HepG2 (cell line): ENCODE measurements around the gene APBA3. TPM values are rescaled to one million over a fixed set of nuclear protein-coding genes. Genes with fewer than 3 reads are reported as not detected.

ENCODE experiments used
- FOXK1 ChIP-seq: sonication (generic); formaldehyde crosslinking; IDR thresholded peaks from 2 replicates; pipeline ENCODE4 v1.4.0; 2020; ENCODE audit warnings: low read depth, missing genetic modification reagents, borderline replicate concordance
- HNF4A ChIP-seq: sonication (generic); formaldehyde crosslinking; IDR thresholded peaks from 2 replicates; pipeline ENCODE4 v1.4.0; 2020; ENCODE audit warnings: missing genetic modification reagents
- HNRNPL ChIP-seq: fragments of 200-400 bp; formaldehyde crosslinking; IDR thresholded peaks from 2 replicates; pipeline ENCODE4 v1.6.1; 2017; ENCODE audit warnings: mild to moderate bottlenecking, low read depth, low read length
- ISL2 ChIP-seq: sonication (generic); formaldehyde crosslinking; IDR thresholded peaks from 2 replicates; pipeline ENCODE4 v1.5.0; 2020; ENCODE audit warnings: missing genetic modification reagents
- MAFG ChIP-seq: sonication (generic); formaldehyde crosslinking; IDR thresholded peaks from 2 replicates; pipeline ENCODE4 v1.5.1; 2020; ENCODE audit warnings: mild to moderate bottlenecking, missing genetic modification reagents
- POGK ChIP-seq: sonication (generic); formaldehyde crosslinking; conservative IDR thresholded peaks from 2 replicates; pipeline ENCODE4 v1.8.0; 2022; ENCODE audit warnings: mild to moderate bottlenecking, moderate library complexity, missing genetic modification reagents
- TBX3 ChIP-seq: fragments of 450-650 bp; IDR thresholded peaks from 2 replicates; pipeline ENCODE4 v1.6.1; 2017; ENCODE audit warnings: antibody characterized with exemption, mild to moderate bottlenecking, inconsistent platforms, borderline replicate concordance
- ZBTB40 ChIP-seq, 2 experiments: fragments of 450-650 bp in 1 of 2; sonication (generic) in 1 of 2; formaldehyde crosslinking in 1 of 2; IDR thresholded peaks; 2 replicates each; pipeline versions ENCODE4 v1.6.1 to v1.8.0; 2016 to 2022; ENCODE audit warnings: antibody characterized with exemption in 1 of 2, mild to moderate bottlenecking in 1 of 2, missing genetic modification reagents in 1 of 2
- ZBTB7A ChIP-seq: sonication (generic); formaldehyde crosslinking; IDR thresholded peaks from 2 replicates; pipeline ENCODE4 v1.8.0; 2022; ENCODE audit warnings: mild to moderate bottlenecking, missing genetic modification reagents
- ZNF326 ChIP-seq: sonication (generic); formaldehyde crosslinking; IDR thresholded peaks from 2 replicates; pipeline ENCODE4 v1.4.0; 2020; ENCODE audit warnings: missing genetic modification reagents, borderline replicate concordance
- ZNF556 ChIP-seq: sonication (generic); formaldehyde crosslinking; IDR thresholded peaks from 2 replicates; pipeline ENCODE4 v1.4.0; 2020; ENCODE audit warnings: mild to moderate bottlenecking, missing genetic modification reagents, borderline replicate concordance
- ZNF577 ChIP-seq: sonication (generic); formaldehyde crosslinking; IDR thresholded peaks from 2 replicates; pipeline ENCODE4 v1.4.0; 2020; ENCODE audit warnings: mild to moderate bottlenecking, low read depth, missing genetic modification reagents, borderline replicate concordance
- polyA plus RNA-seq, 8 experiments: library from polyadenylated mRNA; depleted of rRNA in 3 of 8; stranded (reverse) in 7 of 8; unstranded in 1 of 8; fragments of >200 nt; fragmentation: Illumina TruSeq in 4 of 8; extraction: Trizol in 4 of 8; gene quantifications; 2 replicates each; pipeline versions ENCODE4 v1.2.1 to v1.2.3, GENCODE V29; 2011 to 2016; ENCODE audit warnings: low read depth in 4 of 8, missing spikeins in 1 of 8, mixed read lengths in 1 of 8; ENCODE audit not compliant: insufficient read depth in 1 of 8
- total RNA-seq, 5 experiments: library from RNA; depleted of rRNA; stranded (reverse); fragments of >200 nt; fragmentation: Illumina TruSeq; extraction: Trizol; gene quantifications; 2 replicates each; pipeline ENCODE4 v1.2.3, GENCODE V29; 2016; ENCODE audit warnings: low read depth in 1 of 5
- TF ChIP-seq, protein P1 (sequence below): IDR thresholded peaks from 2 replicates; pipeline ENCODE4 v1.6.1; 2012; ENCODE audit warnings: inconsistent platforms
- TF ChIP-seq, protein P2 (sequence below): sonication (generic); formaldehyde crosslinking; IDR thresholded peaks from 2 replicates; pipeline ENCODE4 v1.4.0; 2020; ENCODE audit warnings: mild to moderate bottlenecking, missing genetic modification reagents
- TF ChIP-seq, protein P3 (sequence below): sonication (generic); formaldehyde crosslinking; IDR thresholded peaks from 2 replicates; pipeline ENCODE4 v1.9.0; 2022; ENCODE audit warnings: missing genetic modification reagents, mild to moderate bottlenecking, borderline replicate concordance

The APBA3 gene
- total and polyA plus RNA-seq, 2 of the 13 experiments (the other 11 are each of a cell fraction or from before 2014, with no cell fraction given) = 14.2 to 14.3 TPM

- TF ChIP-seq ZBTB40 (IDR thresholded peaks at IDR 0.05) (no peak), ZBTB40 (CRISPR knock-in tag; IDR thresholded peaks at IDR 0.05) (peak; percentile 62; the same call in 1 of the 2 replicates), ZBTB7A (peak; percentile 88), ZNF326 (CRISPR knock-in tag) (no peak), HNF4A (peak; percentile 92), ZNF577 (no peak), ZNF556 (CRISPR knock-in tag) (peak; percentile 61; the same call in 1 of the 2 replicates), TBX3 (peak; percentile 91; the same call in 1 of the 2 replicates), HNRNPL (peak; percentile 72; the same call in 1 of the 2 replicates), MAFG (CRISPR knock-in tag) (no peak), POGK (CRISPR knock-in tag) (0 out of 2 replicates have a peak, but pooled peaks have one; percentile 53), ISL2 (peak; percentile 81), FOXK1 (CRISPR knock-in tag) (peak; percentile 21; the same call in 1 of the 2 replicates)
- TF ChIP-seq, protein P1, sequence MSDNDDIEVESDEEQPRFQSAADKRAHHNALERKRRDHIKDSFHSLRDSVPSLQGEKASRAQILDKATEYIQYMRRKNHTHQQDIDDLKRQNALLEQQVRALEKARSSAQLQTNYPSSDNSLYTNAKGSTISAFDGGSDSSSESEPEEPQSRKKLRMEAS = peak; percentile 85
- TF ChIP-seq, protein P2, sequence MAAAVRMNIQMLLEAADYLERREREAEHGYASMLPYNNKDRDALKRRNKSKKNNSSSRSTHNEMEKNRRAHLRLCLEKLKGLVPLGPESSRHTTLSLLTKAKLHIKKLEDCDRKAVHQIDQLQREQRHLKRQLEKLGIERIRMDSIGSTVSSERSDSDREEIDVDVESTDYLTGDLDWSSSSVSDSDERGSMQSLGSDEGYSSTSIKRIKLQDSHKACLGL = no peak
- TF ChIP-seq, protein P3, sequence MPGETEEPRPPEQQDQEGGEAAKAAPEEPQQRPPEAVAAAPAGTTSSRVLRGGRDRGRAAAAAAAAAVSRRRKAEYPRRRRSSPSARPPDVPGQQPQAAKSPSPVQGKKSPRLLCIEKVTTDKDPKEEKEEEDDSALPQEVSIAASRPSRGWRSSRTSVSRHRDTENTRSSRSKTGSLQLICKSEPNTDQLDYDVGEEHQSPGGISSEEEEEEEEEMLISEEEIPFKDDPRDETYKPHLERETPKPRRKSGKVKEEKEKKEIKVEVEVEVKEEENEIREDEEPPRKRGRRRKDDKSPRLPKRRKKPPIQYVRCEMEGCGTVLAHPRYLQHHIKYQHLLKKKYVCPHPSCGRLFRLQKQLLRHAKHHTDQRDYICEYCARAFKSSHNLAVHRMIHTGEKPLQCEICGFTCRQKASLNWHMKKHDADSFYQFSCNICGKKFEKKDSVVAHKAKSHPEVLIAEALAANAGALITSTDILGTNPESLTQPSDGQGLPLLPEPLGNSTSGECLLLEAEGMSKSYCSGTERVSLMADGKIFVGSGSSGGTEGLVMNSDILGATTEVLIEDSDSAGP (CRISPR knock-in tag) = peak; percentile 76; the same call in 1 of the 2 replicates
Measured at GRCh38 chr19:3710265-3710812, 51.2 kb downstream of the APBA3 start (continued).
